Stimulated activated CD4-positive, alpha-beta T cell treated with anti-CD3 and anti-CD28 coated beads, Interleukin-2, amount 100 ng/mL, for 48 hours (primary cell): ENCODE measurements around the gene ME2.
"Not testable (repeated sequence)": the region's sequence is repeated elsewhere in the genome, so short reads cannot be mapped to it uniquely, and the experiment has no call there.

Source experiments
- DNase-seq, 2 donors: peaks; one replicate each; pipeline ENCODE4 v3.0.0-alpha.2; 2020

The ME2 gene

GRCh38 chr18:50878345-50879301 lies at the start of gene ME2:
TSS of gene ME2 (plus strand) at chr18:50879118. CDS start at chr18:50895821, 16,703 bp downstream.
- DNase-seq, result peak; percentile 92 to 95

DNA sequence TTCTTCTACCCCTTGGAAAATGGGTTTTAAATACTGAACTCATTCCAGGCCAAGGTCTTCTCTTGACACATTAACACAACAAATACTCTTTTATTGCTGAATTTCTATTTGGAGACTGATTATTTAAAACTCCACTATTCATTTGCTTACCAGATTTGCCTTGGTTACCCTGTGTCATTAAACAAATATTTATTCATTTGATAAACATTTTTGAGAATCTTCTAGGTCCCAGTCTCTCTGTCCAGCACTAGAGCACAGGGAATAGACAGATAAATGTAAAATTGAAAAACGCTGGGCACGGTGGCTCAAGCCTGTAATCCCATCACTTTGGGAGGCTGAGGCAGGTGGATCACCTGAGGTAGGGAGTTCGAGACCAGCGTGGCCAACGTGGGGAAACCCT lies 49.3 kb upstream of the ME2 start:
- no peak for DNase-seq

GRCh38 chr18:50830544-50830943 lies 48.4 kb upstream of the ME2 start:
- DNase-seq, result no peak

DNA sequence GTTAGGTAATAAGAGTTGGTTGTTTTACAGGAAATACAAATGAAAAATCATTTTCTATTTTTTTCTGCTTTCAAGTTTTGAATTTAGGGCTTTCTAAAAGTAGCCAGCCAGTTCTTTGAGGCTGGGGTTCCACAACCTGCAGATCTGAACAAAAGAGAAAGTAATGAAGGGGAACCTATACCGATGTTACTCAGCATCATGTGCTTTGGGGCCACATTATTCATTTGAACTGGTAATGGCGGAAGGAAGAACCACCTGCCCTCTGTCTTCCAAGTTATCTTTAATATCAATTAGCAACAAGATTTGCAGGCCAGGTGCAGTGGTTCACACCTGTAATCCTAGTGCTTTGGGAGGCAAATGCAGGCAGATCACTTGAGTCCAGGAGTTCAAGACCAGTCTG lies 46.2 kb upstream of the ME2 start:
- no peak for DNase-seq

DNA sequence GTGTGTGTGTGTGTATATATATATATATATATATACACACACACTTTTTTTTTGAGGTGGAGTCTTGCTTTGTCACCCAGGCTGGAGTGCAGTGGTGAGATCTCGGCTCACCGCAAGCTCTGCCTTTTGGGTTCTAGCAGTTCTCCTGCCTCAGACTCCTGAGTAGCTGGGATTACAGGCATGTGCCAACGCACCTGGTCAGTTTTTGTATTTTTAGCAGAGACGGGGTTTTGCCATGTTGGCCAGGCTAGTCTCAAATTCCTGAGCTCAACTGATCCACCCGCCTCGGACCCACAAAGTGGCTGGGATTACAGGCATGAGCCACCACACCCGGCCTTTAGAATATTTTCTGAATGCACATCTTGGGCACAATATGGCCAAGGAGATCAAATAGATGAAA lies 45.4 kb upstream of the ME2 start:
- not testable (repeated sequence) for DNase-seq

DNA sequence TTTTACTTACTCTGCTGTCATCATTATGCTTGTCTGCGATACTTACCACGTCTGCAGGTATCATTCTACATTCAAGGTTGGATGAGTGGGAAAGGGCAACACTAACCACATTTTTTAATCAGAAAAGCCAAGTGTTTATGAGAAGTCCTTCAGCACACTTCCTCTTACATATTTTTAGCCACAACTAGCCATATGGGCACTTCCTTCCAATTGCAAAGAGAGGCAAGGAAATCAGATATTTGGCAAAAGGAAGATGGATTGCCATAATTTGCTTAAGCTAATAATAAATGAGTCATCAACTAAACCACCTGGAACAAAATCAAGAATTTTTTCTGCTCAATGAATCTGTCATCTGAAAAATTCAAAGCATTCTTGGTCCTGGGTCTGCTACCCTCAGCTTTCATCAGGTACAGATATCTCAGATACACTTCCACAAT lies 42.4 kb upstream of the ME2 start:
- DNase-seq, result no peak

GRCh38 chr18:50839341-50839740 lies 39.6 kb upstream of the ME2 start:
- no peak for DNase-seq

GRCh38 chr18:50839996-50840395 lies 38.9 kb upstream of the ME2 start:
- no peak for DNase-seq

GRCh38 chr18:50842846-50843245 lies 36.1 kb upstream of the ME2 start:
- DNase-seq, result no peak

DNA sequence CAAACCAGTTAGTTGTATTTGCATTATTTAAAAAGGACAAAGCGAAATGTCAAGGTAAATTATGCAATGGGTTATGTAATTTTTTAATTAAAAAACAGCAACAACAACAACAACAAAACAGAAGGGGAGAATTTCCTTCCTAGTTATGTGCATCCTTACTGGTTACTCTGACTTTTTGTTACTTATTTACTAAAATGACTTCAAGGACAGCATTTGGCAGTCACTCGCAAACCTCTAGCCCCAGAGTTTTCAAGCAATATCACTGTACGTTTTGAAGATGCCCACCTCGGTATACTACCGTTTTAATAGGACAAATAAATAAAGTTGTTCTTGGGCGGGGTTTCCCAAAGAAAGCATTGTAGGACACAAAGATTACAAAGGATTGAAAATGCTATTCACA lies 34.4 kb upstream of the ME2 start:
- DNase-seq, result no peak

- no peak for DNase-seq
Measured at GRCh38 chr18:50844960-50845359, 34.0 kb upstream of the ME2 start.

DNA sequence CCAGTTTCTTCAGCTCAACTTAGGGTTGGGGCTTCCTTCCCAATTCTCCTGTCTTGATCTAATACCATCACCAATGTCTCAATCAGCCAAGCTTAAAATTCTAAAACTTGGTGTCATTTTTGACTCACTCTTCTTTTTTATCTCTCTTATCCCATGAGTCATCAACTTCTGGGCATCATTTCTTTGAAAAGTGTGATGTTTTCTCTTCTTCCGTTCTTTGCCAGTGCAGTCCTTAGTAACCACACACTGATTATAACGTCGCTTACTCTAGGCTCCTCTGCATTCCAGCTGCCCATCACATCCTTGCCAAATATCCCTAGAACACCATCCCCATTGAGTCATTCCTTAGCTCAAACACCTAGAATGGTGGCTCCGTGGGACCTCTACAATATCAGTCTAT lies 31.7 kb upstream of the ME2 start:
- DNase-seq, result no peak

- DNase-seq, result no peak
Measured at GRCh38 chr18:50848061-50848551, 30.8 kb upstream of the ME2 start.

DNA sequence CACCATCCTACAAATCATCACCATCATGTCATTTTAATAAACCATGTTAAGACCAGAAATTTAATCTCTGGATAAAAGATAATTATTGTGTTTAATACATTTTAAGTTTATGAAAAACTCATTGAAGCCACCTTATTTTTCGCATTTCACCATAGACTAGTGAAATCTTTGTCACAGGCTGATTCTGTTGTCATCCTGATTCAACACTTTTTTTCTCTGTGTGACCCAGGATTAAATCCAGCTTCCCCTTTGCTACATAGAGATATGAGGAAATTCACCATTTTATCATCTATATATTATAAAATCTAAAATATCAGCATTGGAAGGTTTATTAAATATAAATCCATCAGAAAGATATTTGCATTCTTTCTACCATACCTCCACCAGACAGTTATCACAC lies 29.9 kb upstream of the ME2 start:
- DNase-seq, result no peak

DNA sequence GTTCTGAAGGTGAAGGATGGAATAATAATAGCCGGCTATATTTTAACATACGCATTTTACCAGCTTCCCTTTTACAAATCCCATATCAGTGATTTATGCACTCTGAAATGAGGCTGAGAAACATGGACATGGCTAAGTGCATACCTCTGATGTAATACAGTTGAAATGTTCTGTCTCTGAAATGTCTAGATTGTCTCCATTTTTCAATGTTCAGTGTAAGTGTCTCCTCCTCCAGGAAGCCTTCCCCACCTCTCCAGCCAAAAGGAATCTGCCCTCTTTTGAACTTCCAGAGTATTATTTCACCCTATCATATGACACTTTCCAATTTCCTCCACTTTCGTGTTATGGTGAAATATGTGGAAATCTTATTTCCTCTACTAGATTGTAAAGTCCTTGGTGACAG lies 29.5 kb upstream of the ME2 start:
- no peak for DNase-seq

- DNase-seq, result no peak
Measured at GRCh38 chr18:50850307-50851065, 28.4 kb upstream of the ME2 start.

GRCh38 chr18:50853863-50854271 lies 25.1 kb upstream of the ME2 start:
- no peak for DNase-seq

DNA sequence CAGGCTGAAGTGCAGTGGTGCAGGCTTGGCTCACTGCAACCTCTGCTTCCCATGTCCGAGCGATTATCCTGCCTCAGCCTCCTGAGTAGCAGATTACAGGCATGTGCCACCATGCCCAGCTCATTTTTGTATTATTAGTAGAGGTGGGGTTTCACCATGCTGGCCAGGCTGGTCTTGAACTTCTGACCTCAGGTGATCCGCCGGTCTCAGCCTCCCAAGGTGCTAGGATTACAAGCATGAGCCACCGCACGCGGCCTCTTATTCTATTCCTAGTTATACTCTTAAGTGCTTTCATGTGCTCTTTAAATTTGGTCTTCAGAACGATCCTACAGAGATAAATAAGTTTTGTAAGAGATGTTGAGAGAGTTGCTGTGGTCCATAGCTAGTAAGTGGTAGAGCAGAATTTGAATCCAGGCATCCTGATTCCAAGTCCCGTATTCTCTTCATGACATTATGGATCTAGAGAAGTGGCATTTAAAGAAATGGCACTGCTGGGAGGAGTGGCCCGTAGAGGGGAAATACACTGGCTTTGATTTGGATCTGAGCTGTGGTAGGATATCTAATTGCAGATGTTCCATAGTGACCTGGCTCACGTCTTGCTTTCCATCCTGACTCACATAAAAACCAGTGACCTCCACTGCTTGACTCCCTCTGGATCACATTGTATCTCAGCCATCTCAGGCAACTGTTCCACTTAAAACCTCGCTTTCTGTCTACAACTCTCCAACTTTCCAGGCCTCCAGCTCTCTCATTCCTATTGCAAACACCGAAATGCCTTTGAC lies 22.8 kb upstream of the ME2 start:
- no peak for DNase-seq

DNA sequence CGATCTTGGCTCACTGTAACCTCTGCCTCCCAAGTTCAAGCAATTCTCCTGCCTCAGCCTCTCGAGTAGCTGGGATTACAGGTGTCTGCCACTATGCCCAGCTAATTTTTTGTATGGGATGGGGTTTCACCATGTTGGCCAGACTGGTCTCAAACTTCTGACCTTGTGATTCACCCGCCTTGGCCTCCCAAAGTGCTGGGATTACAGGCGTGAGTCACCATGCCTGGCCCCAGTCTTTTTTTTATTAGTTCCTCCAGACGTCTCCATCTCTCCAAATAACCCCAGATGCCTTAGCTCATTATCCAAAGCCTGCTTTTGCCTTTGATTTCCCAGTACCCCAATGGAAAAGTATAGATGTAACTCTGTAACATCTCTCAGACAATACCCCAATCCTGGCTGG lies 21.8 kb upstream of the ME2 start:
- DNase-seq, result not testable (repeated sequence)

GRCh38 chr18:50857694-50858093 lies 21.2 kb upstream of the ME2 start:
- DNase-seq, result no peak

- no peak for DNase-seq
Measured at GRCh38 chr18:50859793-50860555, 18.9 kb upstream of the ME2 start.

GRCh38 chr18:50861617-50862016 lies 17.3 kb upstream of the ME2 start:
- no peak for DNase-seq
